M059J (cell line): Measurements from ENCODE around the gene TULP3. TPM values are rescaled to one million over a fixed set of nuclear protein-coding genes. Genes with fewer than 3 reads are reported as not detected.
A peak's percentile ranks its signal among the peaks of the same experiment; 100 is the strongest.
"Not testable (repeated sequence)": the region's sequence is repeated elsewhere in the genome, so short reads cannot be mapped to it uniquely, and the experiment has no call there.

ENCODE experiments used
- DNase-seq: peaks from one replicate; pipeline ENCODE4 v3.0.0-alpha.2; 2012; ENCODE audit warnings: low read depth
- total RNA-seq: library from RNA; depleted of rRNA; stranded (reverse); fragments of >200 nt; shearing (Covaris generic); gene quantifications from 2 replicates; pipeline ENCODE4 v1.2.3, GENCODE V29; 2014; rRNA removed

Gene TULP3, protein sequence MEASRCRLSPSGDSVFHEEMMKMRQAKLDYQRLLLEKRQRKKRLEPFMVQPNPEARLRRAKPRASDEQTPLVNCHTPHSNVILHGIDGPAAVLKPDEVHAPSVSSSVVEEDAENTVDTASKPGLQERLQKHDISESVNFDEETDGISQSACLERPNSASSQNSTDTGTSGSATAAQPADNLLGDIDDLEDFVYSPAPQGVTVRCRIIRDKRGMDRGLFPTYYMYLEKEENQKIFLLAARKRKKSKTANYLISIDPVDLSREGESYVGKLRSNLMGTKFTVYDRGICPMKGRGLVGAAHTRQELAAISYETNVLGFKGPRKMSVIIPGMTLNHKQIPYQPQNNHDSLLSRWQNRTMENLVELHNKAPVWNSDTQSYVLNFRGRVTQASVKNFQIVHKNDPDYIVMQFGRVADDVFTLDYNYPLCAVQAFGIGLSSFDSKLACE
- total RNA-seq, result 33.5 and 37.8 TPM in 2 replicates

DNA sequence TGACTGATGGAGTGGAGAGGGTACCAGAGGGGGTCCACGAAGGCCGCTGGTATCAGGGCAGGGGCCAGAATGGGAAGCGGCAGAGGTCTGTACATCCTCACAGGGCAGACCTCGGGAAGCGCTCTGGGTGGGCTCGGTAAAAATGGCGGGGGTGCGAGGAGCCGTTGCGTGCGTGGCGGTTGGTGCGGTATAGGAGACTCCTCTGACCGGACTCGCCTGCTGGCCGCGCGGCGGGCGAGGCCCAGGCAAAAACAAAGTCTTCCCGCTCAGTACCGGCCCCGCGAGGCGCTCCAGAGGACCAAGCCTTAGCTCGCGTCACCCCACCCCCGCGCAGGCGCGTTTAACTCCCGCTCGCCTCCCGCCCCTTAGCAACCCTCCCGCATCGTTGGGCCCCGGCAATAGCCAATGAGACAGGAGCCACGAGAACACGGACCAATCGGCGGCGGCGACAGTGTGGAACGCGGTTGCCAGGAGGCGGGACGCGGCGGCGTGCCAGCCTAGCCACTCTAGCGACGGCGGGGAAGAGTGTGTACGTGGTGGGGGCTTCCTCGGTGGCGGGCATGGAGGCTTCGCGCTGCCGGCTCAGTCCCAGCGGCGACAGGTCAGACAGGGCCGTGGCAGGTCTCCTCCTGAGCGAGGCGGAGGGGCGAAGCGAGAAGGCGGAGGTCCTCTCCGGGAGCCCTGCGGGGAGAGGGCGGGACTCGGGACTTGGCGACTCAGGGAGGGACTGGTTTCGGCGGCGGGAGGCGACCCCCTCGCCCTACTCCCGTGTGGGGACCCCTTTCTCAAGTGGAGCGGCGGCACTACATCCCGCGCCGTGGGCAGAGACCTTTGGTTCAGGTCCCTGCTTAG is at the start of gene TULP3:
TSS of gene TULP3 (plus strand) at position 504 of the 852 bp plus-strand sequence. CDS start at position 561, 57 bp downstream.
- DNase-seq, result peak; percentile 96

DNA sequence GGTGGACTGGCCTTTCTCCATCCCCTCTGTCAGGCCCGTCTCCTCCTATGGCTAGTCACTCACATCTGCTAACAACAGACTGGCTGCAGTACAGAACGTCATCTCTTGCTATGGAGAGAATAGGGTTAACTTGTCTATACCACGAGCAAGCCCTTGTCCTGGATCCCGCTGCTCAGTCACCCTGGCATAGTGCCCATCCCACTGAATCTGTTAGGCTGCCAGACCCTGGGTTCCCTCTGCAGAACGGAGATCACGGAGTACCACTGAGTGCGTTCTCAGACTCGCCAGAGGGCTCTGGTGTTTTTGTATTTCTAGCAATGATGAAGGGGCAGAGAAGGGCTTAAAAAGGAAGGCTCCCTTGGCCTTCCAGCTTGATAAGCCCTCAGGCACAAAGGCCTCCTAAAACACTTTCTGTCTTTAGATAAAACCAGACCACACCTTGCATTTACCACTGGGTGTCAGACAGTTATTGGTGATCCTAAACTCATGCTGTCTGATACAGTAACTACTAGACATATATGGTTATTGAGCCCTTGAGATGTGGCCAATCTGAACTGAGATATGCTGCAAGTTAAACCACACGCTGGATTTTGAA is 49.5 kb upstream of the TULP3 start:
- DNase-seq, result no peak

DNA sequence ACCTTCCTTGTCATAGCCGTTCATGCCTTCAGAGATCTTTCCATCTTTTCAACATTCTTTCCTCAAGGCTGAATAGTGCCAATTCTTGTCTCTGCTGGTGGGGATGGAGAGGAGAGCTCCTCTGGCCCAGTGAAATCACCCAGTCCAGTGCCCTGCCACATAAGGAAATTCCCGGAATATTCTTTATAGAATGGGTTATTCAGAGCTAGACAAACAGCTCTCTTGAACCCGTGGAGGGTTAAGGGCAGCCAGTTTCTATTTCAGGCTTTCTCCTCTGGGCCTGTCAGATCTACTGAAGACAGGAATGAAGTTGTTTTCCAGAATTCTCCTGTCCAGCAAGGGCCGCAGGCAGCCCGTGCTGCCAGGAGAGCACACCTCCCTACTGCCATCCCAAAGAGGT is 47.7 kb upstream of the TULP3 start:
- no peak for DNase-seq

DNA sequence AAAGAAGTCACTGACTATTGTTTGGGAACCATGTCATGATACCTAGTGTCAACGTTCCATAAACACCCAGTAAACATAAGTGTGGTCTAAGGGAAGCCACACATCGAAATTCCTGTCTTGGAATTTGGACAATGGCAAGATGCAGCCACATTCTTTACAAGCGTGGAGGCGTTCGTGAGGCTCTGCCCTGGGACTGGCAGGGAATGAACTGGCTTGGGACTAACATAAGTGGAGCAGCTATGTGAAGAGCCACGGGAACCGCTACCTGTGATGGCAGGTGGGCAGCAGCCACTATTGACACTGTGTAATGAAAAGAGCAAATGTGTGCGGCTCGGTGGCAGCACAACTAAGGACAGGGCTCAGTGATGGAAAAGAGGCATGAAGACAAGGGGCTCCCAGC is 45.9 kb upstream of the TULP3 start:
- no peak for DNase-seq

DNA sequence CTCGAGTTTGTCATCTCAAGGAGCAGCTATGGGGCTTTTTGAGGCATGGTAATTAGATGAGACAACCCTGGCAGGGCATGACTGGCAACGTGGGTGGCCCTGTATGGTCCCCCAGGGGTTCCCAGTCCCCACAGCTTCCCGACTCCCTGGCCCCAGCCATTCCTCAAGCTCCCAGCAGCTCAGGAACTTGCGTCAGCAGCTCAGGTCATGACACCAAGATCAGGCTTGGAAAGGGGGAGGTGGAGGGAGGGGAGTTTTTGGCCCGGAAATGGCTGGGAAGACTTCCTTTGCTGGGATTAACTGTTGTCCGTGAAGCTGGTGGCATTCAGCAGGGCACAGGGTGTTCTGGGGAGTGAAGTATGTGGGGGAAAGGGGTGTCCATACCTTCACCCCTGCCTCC is 45.4 kb upstream of the TULP3 start:
- DNase-seq, result peak; percentile 43

DNA sequence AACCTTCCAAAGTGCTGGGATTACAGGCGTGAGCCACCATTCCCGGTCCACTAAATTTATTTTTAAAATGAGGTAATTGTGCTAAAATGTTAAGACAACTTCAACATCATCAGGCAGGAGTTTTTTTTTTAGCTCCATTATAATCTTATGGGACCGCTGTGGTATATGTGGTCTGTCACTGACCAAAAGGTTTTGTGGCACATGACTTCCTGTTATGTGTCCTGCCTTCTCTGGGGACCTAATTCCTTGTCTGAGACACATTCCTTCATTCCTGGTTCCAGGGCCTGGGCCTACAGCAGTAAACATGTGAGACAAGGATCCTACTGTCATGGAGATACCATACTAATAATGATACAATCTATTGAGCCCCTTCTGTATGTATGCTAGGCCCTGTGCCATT is 38.8 kb upstream of the TULP3 start:
- DNase-seq, result no peak

DNA sequence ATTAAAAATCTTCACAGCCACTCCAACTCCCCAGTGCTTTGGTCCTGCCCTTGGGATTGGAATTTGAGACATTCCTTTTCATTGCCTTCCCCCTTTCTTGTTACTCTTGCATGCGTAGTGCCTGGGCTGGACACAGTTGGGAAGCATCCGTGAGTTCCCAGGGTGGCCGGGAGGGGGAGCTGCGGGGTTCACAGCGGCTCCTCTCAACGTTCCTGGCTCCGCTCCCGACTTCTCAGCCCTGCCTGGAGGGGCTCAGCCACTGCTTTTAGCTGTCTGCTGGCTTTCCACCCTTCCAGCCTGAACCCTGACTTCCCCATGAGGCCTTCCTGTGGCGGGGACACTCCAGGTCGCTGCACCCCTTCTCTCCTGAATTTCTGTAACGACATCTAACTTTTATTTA is 37.1 kb upstream of the TULP3 start:
- DNase-seq, result peak; percentile 48

DNA sequence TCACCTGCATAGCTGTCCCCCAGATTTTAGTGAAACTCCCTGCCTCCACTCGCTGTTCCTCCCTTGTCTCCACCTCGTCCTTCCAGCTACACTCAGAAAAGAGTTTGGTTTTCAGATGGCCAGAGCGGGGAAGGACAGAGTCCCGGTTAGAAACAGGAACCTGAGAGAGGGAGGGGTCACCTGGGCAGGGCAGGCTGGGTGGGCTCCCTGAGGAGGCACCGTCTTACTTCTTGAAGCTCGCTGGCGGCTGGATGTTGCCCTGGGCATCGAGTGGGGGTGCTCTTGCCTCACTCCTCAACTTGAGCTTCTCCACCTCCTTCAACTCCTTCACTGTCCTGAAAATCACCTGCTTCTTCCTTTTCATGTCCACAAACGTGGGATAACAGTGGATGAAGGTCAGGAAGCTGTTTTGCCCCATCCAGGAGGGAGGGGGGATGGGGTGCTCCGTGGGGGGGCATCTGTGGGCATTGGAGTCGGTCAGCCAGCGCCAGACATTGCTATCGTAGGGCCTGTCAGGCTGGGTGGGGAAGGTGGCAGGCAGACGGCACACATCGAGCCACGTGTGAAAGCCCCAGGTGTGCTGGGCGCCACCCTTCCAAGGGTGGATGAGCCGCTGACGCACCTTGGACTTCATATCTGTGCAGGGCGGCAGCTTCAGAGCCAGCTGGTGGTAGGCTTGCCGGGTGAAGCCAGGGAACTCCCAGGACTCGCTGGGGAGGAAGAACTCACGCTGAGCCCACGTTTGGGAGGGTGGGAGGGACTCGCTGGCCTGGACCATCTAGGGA is 35.8 kb upstream of the TULP3 start:
- DNase-seq, result no peak

DNA sequence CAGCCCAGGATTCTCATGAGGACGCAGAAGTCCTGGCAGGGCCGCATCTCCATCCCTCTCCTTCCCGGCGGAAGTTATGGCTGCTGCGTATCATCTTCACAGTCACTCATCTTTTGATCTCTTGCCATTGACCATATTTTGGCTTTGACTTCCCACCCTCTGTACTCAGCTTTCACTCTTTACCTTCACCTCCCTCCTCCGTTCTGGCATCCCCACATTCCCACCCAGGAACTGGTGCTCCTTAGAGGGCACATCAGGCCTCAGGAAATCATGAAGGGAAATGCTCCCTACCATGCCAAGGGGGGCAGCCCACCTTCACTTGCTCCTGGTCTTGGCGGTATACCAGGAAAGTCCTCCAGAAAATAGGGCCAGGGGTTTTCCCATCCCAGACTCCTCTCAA is 35.1 kb upstream of the TULP3 start:
- DNase-seq, result no peak

DNA sequence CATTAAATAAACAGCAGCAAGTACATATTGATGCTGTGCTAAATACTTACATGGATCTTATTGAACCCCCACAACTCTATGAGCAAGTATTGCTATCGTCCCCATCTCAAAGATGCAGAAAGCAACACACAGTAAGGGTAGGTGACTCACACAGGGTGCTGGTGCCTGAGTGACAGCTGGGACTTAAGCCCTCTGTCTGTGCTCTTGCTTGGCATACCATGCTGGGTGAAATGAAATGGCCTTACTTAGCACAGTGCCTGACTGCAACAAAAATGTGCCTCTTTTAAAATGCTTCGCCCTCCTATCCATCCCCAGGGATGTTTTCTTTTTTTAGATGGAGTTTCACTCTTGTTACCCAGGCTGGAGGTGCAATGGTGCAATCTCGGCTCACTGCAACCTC is 34.6 kb upstream of the TULP3 start:
- peak; percentile 35 for DNase-seq

DNA sequence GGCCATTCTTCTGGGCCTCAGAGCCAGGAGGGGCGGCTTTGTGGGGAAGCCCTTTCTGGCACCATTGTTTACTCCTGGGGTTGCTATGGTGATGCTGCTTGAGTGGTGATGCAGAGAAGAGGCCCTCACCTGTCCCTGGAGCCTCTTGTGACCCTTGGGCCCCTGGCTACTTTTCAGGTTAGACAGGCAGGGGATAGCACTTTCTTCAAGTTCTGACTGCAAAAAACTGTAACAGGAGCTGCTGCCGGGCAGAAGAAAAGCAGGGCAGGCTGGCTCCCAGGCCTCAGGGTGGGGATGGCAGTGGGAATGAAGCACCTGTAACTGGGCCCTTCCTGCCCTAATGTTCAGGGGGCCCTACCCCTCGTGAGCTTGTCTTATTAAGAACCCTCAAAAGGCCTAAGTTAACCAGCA is 33.7 kb upstream of the TULP3 start, which contains the start of gene TEX52:
TSS of gene TEX52 (minus strand) at position 19 of the 411 bp plus-strand sequence. CDS start at position 6, 13 bp downstream.
- peak; percentile 49 for DNase-seq

DNA sequence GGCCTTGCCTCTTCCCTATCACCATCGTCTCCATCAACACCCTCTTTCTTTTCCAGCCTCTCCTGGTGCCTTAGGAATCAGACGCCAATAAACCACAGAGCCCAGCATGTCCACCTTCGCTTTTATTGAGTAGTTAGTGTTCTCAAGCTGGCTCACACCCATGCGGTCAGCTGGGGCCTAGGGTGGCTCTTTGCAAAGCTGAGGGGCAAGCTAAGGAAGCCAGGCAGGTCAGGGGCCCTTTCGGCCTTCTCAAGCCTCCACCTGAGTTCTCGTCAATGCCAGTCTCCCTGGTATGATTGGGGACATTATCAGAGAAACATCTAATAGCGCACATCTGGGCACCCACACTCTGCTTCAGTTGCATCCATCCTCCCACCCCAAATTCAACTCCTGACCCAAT is 33.1 kb upstream of the TULP3 start:
- no peak for DNase-seq

DNA sequence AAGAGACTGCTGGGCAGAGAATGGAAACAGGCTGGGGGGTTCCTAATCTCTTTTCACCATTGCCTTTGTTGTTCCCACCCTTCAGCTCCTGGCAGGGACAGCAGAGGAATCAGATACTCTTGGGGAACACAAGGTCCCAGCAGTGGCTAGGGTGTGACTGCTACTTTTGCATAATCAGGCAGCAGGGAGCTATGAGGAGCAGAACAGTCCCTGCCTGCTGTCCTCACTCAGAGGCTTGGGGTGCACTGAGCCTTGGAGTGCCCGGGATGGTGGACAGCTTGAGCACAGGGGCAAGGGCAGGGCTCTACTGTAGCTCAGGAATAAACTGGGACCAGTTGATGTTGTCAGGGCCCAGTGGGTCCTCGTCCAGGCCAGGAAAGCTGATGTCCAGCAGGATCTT is 32.4 kb upstream of the TULP3 start:
- no peak for DNase-seq

DNA sequence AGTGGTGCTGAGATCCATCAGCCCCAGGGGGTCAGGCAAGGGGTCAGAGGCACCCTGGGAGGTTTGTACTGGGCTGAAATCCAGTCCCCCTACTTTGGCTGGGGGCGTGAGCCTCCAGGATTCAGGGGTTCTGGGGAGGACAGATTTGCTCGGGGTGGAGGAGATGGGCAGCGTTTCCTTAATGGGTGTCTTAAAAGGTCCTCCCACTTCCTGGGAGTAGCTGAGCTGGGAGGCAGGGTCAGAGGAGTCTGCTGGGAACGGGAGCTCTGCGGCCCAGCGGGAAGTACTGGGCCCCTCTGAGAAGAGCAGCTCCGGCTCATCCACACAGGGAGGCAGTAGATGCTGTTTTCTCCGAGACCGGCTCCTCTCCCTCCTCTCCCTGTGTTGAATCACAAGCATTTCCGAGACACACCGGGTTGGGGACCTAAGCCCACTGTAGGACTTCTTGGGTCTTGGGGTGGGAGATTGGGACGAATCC is 31.7 kb upstream of the TULP3 start:
- DNase-seq, result no peak

DNA sequence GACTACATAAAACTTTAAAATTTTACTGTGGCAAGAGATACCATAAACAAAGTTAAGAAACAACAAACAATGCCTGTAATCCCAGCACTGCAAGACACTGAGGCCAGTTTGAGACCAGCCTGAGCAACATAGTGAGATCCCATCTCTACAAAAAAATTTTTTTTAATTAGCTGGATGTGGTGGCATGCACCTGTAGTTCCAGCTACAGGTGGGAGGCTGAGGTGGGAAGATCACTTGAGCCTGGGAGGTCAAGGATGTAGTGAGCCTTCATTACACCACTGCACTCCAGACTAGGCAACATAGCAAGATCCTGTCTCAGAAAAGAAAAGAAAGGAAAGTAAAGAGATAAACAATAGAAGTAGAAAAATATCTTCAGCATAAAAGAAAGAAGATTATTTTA is 30.5 kb upstream of the TULP3 start:
- DNase-seq, result no peak

DNA sequence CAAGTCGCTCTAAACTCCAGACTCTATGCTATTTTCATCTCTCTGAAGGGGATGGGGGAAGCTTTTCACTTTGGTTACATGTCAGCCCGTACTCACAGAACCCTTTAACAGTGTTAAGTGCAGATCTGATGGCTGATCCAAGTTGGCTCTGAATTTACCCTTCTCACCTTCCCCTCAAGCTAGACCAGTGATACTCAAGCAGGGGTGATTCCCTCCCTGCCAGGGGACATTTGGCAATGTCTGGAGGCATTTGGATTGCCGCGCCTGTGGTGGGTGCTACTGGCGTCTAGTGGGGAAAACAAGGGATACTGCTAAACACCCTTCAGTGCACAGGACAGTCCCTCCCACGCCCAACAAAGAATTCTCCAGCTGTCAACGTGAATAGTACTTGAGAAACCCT is 27.8 kb upstream of the TULP3 start:
- DNase-seq, result no peak

DNA sequence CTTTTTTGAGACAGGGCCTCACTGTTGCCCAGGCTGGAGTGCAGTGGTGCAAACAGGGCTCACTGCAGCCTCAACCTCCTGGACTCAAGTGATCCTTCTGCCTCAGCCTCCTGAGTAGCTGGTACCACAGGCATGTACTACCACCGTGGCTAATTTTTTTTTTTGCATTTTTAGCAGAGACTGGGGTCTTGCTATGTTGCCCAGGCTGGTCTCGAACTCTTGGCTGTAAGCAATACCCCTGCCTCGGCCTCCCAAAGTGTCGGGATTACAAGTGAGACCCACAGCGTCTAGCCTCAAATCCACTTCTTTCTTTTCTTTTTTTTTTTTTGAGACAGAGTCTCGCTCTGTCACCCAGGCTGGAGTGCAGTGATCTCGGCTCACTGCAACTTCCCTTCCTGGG is 27.3 kb upstream of the TULP3 start:
- not testable (repeated sequence) for DNase-seq

DNA sequence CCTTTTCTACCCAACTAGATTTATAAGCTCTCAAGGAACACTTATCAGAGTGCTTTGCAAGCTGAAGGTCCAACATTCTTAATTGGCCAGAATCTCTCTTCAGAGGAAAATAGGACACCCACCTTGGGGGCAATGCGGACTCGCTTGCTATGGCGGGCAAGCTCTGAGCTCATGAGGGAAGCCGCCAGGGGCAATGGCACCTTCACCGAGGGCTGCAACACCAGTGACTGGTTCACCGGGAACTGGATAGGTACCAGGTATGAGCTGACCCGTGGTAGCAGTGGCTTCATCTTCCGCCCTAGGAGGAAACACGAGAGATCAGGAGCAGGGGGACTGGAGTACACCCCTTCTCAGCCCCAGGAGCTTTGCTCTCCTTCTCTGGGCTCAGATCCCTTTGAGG is 26.5 kb upstream of the TULP3 start:
- DNase-seq, result no peak

DNA sequence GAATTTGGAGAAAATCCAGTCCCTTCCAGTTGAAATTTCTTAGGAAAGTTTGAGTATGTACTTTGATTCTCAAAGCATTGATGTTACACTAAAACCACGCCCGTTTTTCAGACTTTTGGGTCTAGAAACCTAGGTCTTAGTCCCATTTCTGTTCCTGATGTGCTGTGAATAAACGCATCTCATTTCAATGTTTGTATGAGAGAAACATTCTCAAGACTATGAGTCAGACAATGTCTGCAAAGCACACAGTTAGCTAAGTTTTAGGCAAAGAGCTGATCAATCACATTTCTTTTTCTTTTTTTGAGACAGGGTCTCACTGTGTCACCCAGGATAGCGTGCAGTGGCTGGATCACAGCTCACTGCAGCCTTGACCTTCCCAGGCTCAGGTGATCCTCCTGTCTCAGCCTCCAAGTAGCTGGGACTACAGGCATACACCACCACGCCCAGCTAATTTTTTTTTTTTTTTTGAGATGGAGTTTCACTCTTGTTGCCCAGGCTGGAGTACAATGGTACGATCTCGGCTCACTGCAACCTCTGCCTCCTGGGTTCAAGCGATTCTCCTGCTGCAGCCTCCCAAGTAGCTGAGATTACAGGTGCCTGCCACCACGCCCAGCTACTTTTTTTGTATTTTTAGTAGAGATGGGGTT is 21.6 kb upstream of the TULP3 start:
- not testable (repeated sequence) for DNase-seq

DNA sequence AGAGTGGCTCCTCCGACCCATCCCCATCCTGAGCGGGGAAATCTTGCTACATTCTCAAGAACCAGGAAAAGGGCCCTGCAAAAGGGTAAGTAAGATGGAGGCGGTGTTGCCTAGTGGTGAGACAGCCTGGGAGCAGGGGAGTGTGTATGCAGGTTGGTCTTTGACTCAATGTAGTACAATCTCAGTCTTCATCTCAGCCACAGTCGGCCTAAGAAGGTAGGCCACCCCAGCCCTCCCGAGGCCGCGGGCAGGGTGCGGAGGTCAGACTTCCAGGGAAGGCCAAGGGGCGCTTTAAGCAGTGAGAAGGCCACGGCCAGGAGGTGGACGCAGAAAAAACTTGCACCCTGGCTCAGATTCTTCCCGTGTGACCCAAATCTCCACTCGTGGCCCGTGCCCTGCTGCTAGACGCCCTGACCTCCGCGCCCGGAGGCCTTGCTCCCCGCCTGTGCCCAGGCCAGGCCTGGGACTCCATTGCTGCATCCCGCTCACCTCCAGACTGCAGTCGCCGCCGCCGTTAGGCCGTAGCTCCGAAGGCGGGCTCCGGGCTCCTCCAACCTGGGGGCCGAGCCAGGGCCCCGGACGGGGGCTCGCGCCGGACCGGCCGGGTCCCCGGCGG is 14.2 kb upstream of the TULP3 start:
- peak; percentile 29 for DNase-seq
